HEK293 (cell line): ENCODE results near the gene MPG.

Experiments
- HOXD13 ChIP-seq: sonication (generic); formaldehyde crosslinking; IDR thresholded peaks from 2 replicates; pipeline ENCODE4 v1.8.0; 2022; ENCODE audit warnings: missing genetic modification reagents, borderline replicate concordance
- SP7 ChIP-seq: fragments of 450-650 bp; formaldehyde crosslinking; IDR thresholded peaks from 2 replicates; pipeline ENCODE4 v1.5.1; 2016; ENCODE audit warnings: missing biosample characterization, missing genetic modification characterization
- YY2 ChIP-seq: fragments of 450-650 bp; formaldehyde crosslinking; IDR thresholded peaks from 2 replicates; pipeline ENCODE4 v1.5.1; 2016; ENCODE audit warnings: missing biosample characterization, missing genetic modification characterization
- ZBTB11 ChIP-seq: fragments of 450-650 bp; formaldehyde crosslinking; conservative IDR thresholded peaks from 2 replicates; pipeline ENCODE4 v1.5.1; 2016; ENCODE audit warnings: low read depth, missing biosample characterization, missing genetic modification characterization
- ZBTB7A ChIP-seq: fragments of 450-650 bp; formaldehyde crosslinking; IDR thresholded peaks from 2 replicates; pipeline ENCODE4 v1.5.1; 2016; ENCODE audit warnings: low read depth, missing biosample characterization, missing genetic modification characterization
- ZEB2 ChIP-seq: fragments of 450-650 bp; formaldehyde crosslinking; IDR thresholded peaks from 2 replicates; pipeline ENCODE4 v1.5.1; 2016; ENCODE audit warnings: missing biosample characterization, missing genetic modification characterization
- ZNF112 ChIP-seq: fragments of 450-650 bp; formaldehyde crosslinking; IDR thresholded peaks from 2 replicates; pipeline ENCODE4 v1.5.0; 2017; ENCODE audit warnings: missing biosample characterization, missing genetic modification characterization
- ZNF146 ChIP-seq: fragments of 450-650 bp; formaldehyde crosslinking; IDR thresholded peaks from 2 replicates; pipeline ENCODE4 v1.5.1; 2016; ENCODE audit warnings: missing biosample characterization, missing genetic modification characterization
- ZNF311 ChIP-seq: fragments of 450-650 bp; formaldehyde crosslinking; IDR thresholded peaks from 2 replicates; pipeline ENCODE4 v1.5.1; 2017; ENCODE audit warnings: missing biosample characterization, missing genetic modification characterization, borderline replicate concordance
- ZNF324 ChIP-seq: fragments of 450-650 bp; formaldehyde crosslinking; IDR thresholded peaks from 2 replicates; pipeline ENCODE4 v1.5.1; 2016; ENCODE audit warnings: missing biosample characterization, missing genetic modification characterization
- ZNF335 ChIP-seq: fragments of 450-650 bp; formaldehyde crosslinking; conservative IDR thresholded peaks from 2 replicates; pipeline ENCODE4 v1.5.1; 2016; ENCODE audit warnings: missing biosample characterization, missing genetic modification characterization
- ZNF394 ChIP-seq: fragments of 450-650 bp; formaldehyde crosslinking; IDR thresholded peaks from 2 replicates; pipeline ENCODE4 v1.5.1; 2016; ENCODE audit warnings: missing biosample characterization, missing genetic modification characterization, mild to moderate bottlenecking, moderate library complexity, borderline replicate concordance
- ZNF426 ChIP-seq: fragments of 450-650 bp; formaldehyde crosslinking; IDR thresholded peaks from 2 replicates; pipeline ENCODE4 v1.5.1; 2017; ENCODE audit warnings: missing biosample characterization, missing genetic modification characterization, mild to moderate bottlenecking, inconsistent platforms, moderate library complexity
- ZNF449 ChIP-seq: fragments of 450-650 bp; formaldehyde crosslinking; IDR thresholded peaks from 2 replicates; pipeline ENCODE4 v1.5.1; 2017; ENCODE audit warnings: missing biosample characterization, mild to moderate bottlenecking, missing genetic modification characterization, moderate library complexity
- ZNF48 ChIP-seq: fragments of 450-650 bp; formaldehyde crosslinking; IDR thresholded peaks from 2 replicates; pipeline ENCODE4 v1.5.1; 2016; ENCODE audit warnings: missing biosample characterization, missing genetic modification characterization
- ZNF501 ChIP-seq: fragments of 450-650 bp; formaldehyde crosslinking; IDR thresholded peaks from 2 replicates; pipeline ENCODE4 v1.5.1; 2016; ENCODE audit warnings: missing biosample characterization, missing genetic modification characterization
- ZNF600 ChIP-seq: fragments of 450-650 bp; formaldehyde crosslinking; IDR thresholded peaks from 2 replicates; pipeline ENCODE4 v1.5.1; 2016; ENCODE audit warnings: missing biosample characterization, missing genetic modification characterization
- ZNF623 ChIP-seq: fragments of 450-650 bp; formaldehyde crosslinking; IDR thresholded peaks from 2 replicates; pipeline ENCODE4 v1.5.1; 2016; ENCODE audit warnings: missing biosample characterization, missing genetic modification characterization
- ZNF660 ChIP-seq: fragments of 450-650 bp; IDR thresholded peaks from 2 replicates; pipeline ENCODE4 v1.5.1; 2018; ENCODE audit warnings: missing biosample characterization, mild to moderate bottlenecking, missing genetic modification characterization
- ZNF777 ChIP-seq: fragments of 450-650 bp; formaldehyde crosslinking; IDR thresholded peaks from 2 replicates; pipeline ENCODE4 v1.5.1; 2017; ENCODE audit warnings: missing biosample characterization, missing genetic modification characterization, borderline replicate concordance
- TF ChIP-seq, protein P1 (sequence below): fragments of 450-650 bp; formaldehyde crosslinking; IDR thresholded peaks from 2 replicates; pipeline ENCODE4 v1.5.1; 2016; ENCODE audit warnings: missing biosample characterization, missing genetic modification characterization
- TF ChIP-seq, protein P2 (sequence below): fragments of 450-650 bp; formaldehyde crosslinking; IDR thresholded peaks from 2 replicates; pipeline ENCODE4 v1.5.1; 2016; ENCODE audit warnings: missing biosample characterization, missing genetic modification characterization
- TF ChIP-seq, protein P3 (sequence below): fragments of 450-650 bp; formaldehyde crosslinking; IDR thresholded peaks from 2 replicates; pipeline ENCODE4 v1.5.1; 2016; ENCODE audit warnings: missing biosample characterization, missing genetic modification characterization
- TF ChIP-seq, protein P4 (sequence below): fragments of 450-650 bp; formaldehyde crosslinking; IDR thresholded peaks from 2 replicates; pipeline ENCODE4 v1.5.1; 2017; ENCODE audit warnings: missing biosample characterization, missing genetic modification characterization

The MPG gene

GRCh38 chr16:53346-54236 is 24.4 kb upstream of the MPG start, which contains the start of the genes POLR3K and SNRNP25 (continued):
- 0 out of 2 replicates have a peak, but pooled peaks have one; percentile 21 for TF ChIP-seq ZBTB11 (tag by site-specific recombination)
- TF ChIP-seq ZNF335 (tag by site-specific recombination) = peak; percentile 80
- TF ChIP-seq ZNF501 = peak; percentile 70
- no peak for TF ChIP-seq ZNF623
- 0 out of 2 replicates have a peak, but pooled peaks have one; percentile 15 for TF ChIP-seq HOXD13 (CRISPR knock-in tag)
- TF ChIP-seq, protein P1, sequence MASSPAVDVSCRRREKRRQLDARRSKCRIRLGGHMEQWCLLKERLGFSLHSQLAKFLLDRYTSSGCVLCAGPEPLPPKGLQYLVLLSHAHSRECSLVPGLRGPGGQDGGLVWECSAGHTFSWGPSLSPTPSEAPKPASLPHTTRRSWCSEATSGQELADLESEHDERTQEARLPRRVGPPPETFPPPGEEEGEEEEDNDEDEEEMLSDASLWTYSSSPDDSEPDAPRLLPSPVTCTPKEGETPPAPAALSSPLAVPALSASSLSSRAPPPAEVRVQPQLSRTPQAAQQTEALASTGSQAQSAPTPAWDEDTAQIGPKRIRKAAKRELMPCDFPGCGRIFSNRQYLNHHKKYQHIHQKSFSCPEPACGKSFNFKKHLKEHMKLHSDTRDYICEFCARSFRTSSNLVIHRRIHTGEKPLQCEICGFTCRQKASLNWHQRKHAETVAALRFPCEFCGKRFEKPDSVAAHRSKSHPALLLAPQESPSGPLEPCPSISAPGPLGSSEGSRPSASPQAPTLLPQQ (tag by site-specific recombination) = peak; percentile 87
- TF ChIP-seq YY2 (tag by site-specific recombination) = no peak; the same call in 1 of the 2 replicates
- peak; percentile 58; the same call in 1 of the 2 replicates for TF ChIP-seq ZNF394 (tag by site-specific recombination)
- no peak for TF ChIP-seq ZNF112 (tag by site-specific recombination)
- 0 out of 2 replicates have a peak, but pooled peaks have one; percentile 71 for TF ChIP-seq ZBTB7A (tag by site-specific recombination)
- TF ChIP-seq ZNF600 (tag by site-specific recombination) = peak; percentile 99
- TF ChIP-seq, protein P2, sequence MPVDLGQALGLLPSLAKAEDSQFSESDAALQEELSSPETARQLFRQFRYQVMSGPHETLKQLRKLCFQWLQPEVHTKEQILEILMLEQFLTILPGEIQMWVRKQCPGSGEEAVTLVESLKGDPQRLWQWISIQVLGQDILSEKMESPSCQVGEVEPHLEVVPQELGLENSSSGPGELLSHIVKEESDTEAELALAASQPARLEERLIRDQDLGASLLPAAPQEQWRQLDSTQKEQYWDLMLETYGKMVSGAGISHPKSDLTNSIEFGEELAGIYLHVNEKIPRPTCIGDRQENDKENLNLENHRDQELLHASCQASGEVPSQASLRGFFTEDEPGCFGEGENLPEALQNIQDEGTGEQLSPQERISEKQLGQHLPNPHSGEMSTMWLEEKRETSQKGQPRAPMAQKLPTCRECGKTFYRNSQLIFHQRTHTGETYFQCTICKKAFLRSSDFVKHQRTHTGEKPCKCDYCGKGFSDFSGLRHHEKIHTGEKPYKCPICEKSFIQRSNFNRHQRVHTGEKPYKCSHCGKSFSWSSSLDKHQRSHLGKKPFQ (tag by site-specific recombination) = no peak
- 0 out of 2 replicates have a peak, but pooled peaks have one; percentile 26 for TF ChIP-seq ZNF324 (tag by site-specific recombination)
- no peak for TF ChIP-seq ZNF311 (tag by site-specific recombination)
- TF ChIP-seq ZNF426 (tag by site-specific recombination) = no peak
- TF ChIP-seq SP7 (tag by site-specific recombination) = peak; percentile 14; the same call in 1 of the 2 replicates
- TF ChIP-seq ZEB2 (tag by site-specific recombination) = 0 out of 2 replicates have a peak, but pooled peaks have one; percentile 14
- TF ChIP-seq ZNF660 (tag by site-specific recombination) = 0 out of 2 replicates have a peak, but pooled peaks have one; percentile 7
- no peak for TF ChIP-seq ZNF48
- TF ChIP-seq, protein P3, sequence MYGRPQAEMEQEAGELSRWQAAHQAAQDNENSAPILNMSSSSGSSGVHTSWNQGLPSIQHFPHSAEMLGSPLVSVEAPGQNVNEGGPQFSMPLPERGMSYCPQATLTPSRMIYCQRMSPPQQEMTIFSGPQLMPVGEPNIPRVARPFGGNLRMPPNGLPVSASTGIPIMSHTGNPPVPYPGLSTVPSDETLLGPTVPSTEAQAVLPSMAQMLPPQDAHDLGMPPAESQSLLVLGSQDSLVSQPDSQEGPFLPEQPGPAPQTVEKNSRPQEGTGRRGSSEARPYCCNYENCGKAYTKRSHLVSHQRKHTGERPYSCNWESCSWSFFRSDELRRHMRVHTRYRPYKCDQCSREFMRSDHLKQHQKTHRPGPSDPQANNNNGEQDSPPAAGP (tag by site-specific recombination) = peak; percentile 42; the same call in 1 of the 2 replicates
- no peak for TF ChIP-seq ZNF777 (tag by site-specific recombination)
- peak; percentile 27; the same call in 1 of the 2 replicates for TF ChIP-seq ZNF146 (tag by site-specific recombination)
- TF ChIP-seq ZNF449 (tag by site-specific recombination) = peak; percentile 13; the same call in 1 of the 2 replicates
- TF ChIP-seq, protein P4, sequence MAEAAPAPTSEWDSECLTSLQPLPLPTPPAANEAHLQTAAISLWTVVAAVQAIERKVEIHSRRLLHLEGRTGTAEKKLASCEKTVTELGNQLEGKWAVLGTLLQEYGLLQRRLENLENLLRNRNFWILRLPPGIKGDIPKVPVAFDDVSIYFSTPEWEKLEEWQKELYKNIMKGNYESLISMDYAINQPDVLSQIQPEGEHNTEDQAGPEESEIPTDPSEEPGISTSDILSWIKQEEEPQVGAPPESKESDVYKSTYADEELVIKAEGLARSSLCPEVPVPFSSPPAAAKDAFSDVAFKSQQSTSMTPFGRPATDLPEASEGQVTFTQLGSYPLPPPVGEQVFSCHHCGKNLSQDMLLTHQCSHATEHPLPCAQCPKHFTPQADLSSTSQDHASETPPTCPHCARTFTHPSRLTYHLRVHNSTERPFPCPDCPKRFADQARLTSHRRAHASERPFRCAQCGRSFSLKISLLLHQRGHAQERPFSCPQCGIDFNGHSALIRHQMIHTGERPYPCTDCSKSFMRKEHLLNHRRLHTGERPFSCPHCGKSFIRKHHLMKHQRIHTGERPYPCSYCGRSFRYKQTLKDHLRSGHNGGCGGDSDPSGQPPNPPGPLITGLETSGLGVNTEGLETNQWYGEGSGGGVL = no peak; the same call in 1 of the 2 replicates
